Anterior cingulate cortex (tissue), 58 donors: ENCODE data around the gene DTNBP1.

ENCODE experiments used
- DNase-seq, 58 donors: peaks; one replicate each; lab custom pipeline; 2025; lab: John Stamatoyannopoulos, UW

Gene DTNBP1

GRCh38 chr6:15508441-15508871 is 154.4 kb downstream of the DTNBP1 start:
- no peak for DNase-seq

GRCh38 chr6:15507746-15508145 is 155.1 kb downstream of the DTNBP1 start:
- peak in 2 of 58 donors; percentile 24 to 35 for DNase-seq

GRCh38 chr6:15507221-15507620 is 155.6 kb downstream of the DTNBP1 start:
- DNase-seq: no peak

GRCh38 chr6:15506066-15506465 is 156.8 kb downstream of the DTNBP1 start:
- DNase-seq: no peak

GRCh38 chr6:15505463-15505918 is 157.3 kb downstream of the DTNBP1 start:
- no peak for DNase-seq

- peak in 56 of 58 donors; percentile 26 to 93 (median 76) for DNase-seq
Measured at GRCh38 chr6:15504581-15505350, 158.1 kb downstream of the DTNBP1 start.

GRCh38 chr6:15504040-15504495 is 158.8 kb downstream of the DTNBP1 start:
- peak in 24 of 58 donors; percentile 12 to 57 (median 28) for DNase-seq

GRCh38 chr6:15503346-15503680 is 159.5 kb downstream of the DTNBP1 start:
- no peak for DNase-seq

GRCh38 chr6:15502446-15503345 is 160.1 kb downstream of the DTNBP1 start:
- peak in 2 of 58 donors; percentile 34 to 47 for DNase-seq

GRCh38 chr6:15501826-15502445 is 160.9 kb downstream of the DTNBP1 start:
- DNase-seq: peak in 56 of 58 donors; percentile 11 to 86 (median 60)

- DNase-seq: no peak
Measured at GRCh38 chr6:15500901-15501825, 161.7 kb downstream of the DTNBP1 start.

GRCh38 chr6:15500078-15500740 is 162.6 kb downstream of the DTNBP1 start:
- no peak for DNase-seq

- no peak for DNase-seq
Measured at GRCh38 chr6:15499591-15499990, 163.2 kb downstream of the DTNBP1 start.

GRCh38 chr6:15499125-15499524 is 163.7 kb downstream of the DTNBP1 start:
- no peak for DNase-seq

- no peak for DNase-seq
Measured at GRCh38 chr6:15498640-15499039, 164.2 kb downstream of the DTNBP1 start.

GRCh38 chr6:15496345-15497131 is 166.3 kb downstream of the DTNBP1 start:
- no peak for DNase-seq

- peak in 1 of 58 donors; percentile 21 for DNase-seq
Measured at GRCh38 chr6:15495375-15495901, 167.4 kb downstream of the DTNBP1 start.
